HUES6 (cell line): ENCODE results near the gene LUM.

Source experiments
- H3K27ac ChIP-seq: 2 replicates; pipeline ENCODE4 v1.7.0; 2013; ENCODE audit warnings: low read depth, mild to moderate bottlenecking, low read length, inconsistent platforms
- H3K27me3 ChIP-seq: 2 replicates; pipeline ENCODE4 v1.6.1; 2013; ENCODE audit warnings: low read length; ENCODE audit not compliant: control insufficient read depth, insufficient read depth
- H3K36me3 ChIP-seq: 2 replicates; pipeline ENCODE4 v1.6.1; 2013; ENCODE audit warnings: low read length; ENCODE audit not compliant: control insufficient read depth, insufficient read depth
- H3K4me1 ChIP-seq: 2 replicates; pipeline ENCODE4 v1.6.1; 2013; ENCODE audit warnings: low read length; ENCODE audit not compliant: control insufficient read depth, insufficient read depth
- H3K4me3 ChIP-seq: 2 replicates; pipeline ENCODE4 v1.5.1; 2013; ENCODE audit warnings: low read depth, low read length
- H3K9ac ChIP-seq: one replicate; pipeline ENCODE4 v1.6.1; 2013; ENCODE audit warnings: mild to moderate bottlenecking, low read length
- H3K9me3 ChIP-seq: 2 replicates; pipeline ENCODE4 v1.6.1; 2013; ENCODE audit warnings: low read depth, low read length; ENCODE audit not compliant: control insufficient read depth, insufficient read depth

The LUM gene

DNA sequence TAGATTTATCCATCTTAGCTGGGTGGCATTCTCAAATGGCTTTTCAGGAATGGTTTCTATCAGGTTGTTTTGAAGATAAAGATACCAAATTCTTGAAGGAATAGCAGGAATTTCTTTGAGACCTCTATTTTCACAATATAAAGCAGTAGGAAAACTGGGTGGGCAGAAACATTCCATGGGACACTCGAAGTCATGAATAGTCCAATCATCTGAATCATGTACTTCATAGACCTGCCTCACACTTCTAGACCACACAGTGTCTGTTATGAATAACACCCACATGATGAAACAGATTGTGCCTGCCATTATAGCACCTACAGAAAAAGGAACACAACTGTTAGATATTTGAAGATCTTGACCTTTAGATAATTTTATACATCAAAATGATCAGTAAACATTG is 55.3 kb downstream of the LUM start:
- Histone ChIP-seq H3K9me3 (no peaks in the 10 kb centered on the region), H3K4me1 (no peaks in the 10 kb centered on the region), H3K4me3 (no peak overlapping the region), H3K27ac (no peak overlapping the region), H3K9ac (no peak overlapping the region), H3K27me3 (no peaks in the 10 kb centered on the region), H3K36me3 (no peaks in the 10 kb centered on the region)

DNA sequence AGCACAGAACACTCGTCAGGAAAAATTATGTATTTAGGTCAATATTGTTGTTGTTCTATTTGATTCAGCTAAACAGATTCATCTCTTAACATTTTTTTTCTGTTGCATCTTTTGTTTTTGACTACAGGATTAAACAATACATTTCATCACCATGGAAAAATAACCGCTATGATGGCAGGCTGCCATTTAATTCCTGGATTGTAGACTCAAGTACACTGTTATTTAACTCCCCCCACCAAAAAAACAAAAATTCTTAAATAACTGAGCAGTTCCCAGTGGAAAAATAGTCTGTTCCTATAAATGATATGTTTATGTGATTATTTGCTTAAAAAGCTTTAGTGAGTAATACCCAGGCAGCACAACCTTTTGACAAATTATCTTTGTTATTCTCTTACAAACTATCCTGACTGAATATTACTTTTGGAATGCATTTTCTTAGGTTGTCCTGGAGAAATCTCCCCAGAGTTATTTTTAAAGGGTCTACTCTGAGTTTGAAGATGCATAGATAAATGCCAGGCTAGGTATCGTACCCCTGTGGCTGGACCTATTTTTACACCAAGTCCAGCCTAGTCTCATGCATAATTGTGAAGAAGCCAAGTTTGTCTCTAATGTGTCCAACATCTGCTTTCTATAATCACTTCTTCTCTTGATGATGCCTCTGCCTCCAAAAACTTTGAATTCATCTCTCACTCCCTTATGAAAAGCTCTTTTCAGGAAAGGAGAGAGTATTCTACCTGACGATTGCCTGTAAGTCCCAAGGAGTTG is 57.2 kb downstream of the LUM start:
- Histone ChIP-seq H3K9me3 (no peaks in the 10 kb centered on the region), H3K4me1 (no peaks in the 10 kb centered on the region), H3K4me3 (no peak overlapping the region), H3K9ac (no peak overlapping the region), H3K27me3 (no peaks in the 10 kb centered on the region), H3K27ac (no peak overlapping the region), H3K36me3 (no peaks in the 10 kb centered on the region)
